Transverse colon (tissue), 3 donors: Measurements from ENCODE around the gene ZBTB34.

ENCODE experiments used
- CTCF ChIP-seq, 5 experiments: fragments of 200-600 bp in 3 of 5; fragments of 450-650 bp in 2 of 5; sonication (generic) in 3 of 5; IDR thresholded peaks; 1 replicate in 2 of 5; 2 replicates in 3 of 5; pipeline ENCODE4 v1.5.1; 2016 to 2017; ENCODE audit warnings: antibody characterized with exemption in 5 of 5, inconsistent platforms in 3 of 5, mild to moderate bottlenecking in 2 of 5, moderate library complexity in 1 of 5
- POLR2A ChIP-seq: fragments of 450-650 bp; IDR thresholded peaks from one replicate; pipeline ENCODE4 v1.6.1; 2016; ENCODE audit warnings: antibody characterized with exemption, mild to moderate bottlenecking, moderate library complexity

GRCh38 chr9:126885131-126885641, 24.7 kb downstream of the ZBTB34 start:
- TF ChIP-seq CTCF (IDR thresholded peaks at IDR 0.05) (no peak), POLR2A (no peak)
